Astrocyte (in vitro differentiated cells and primary cell): ENCODE data around the gene POLG2. TPM values are rescaled to one million over a fixed set of nuclear protein-coding genes. Genes with fewer than 3 reads are reported as not detected.

Experiments used
- DNase-seq: peaks from one replicate; pipeline ENCODE4 v3.0.0-alpha.2; 2010; ENCODE audit warnings: low read depth
- FAIRE-seq: peaks from 2 replicates; lab custom pipeline; 2011; peaks lifted over from hg19 to GRCh38; lab: Jason Lieb, UNC
- H2AFZ ChIP-seq: 2 replicates; pipeline ENCODE4 v1.6.0; 2012; ENCODE audit warnings: low read depth, low read length, inconsistent platforms
- H3K27ac ChIP-seq: 2 replicates; pipeline ENCODE4 v1.5.1; 2011; ENCODE audit warnings: low read depth, low read length, inconsistent platforms
- H3K27me3 ChIP-seq: 2 replicates; pipeline ENCODE4 v1.6.0; 2011; ENCODE audit warnings: low read length, inconsistent platforms; ENCODE audit not compliant: insufficient read depth
- H3K36me3 ChIP-seq: 2 replicates; pipeline ENCODE4 v1.5.1; 2011; ENCODE audit warnings: low read length, inconsistent platforms; ENCODE audit not compliant: insufficient read depth
- H3K4me1 ChIP-seq: 2 replicates; pipeline ENCODE4 v1.5.1; 2011; ENCODE audit warnings: low read length, inconsistent platforms; ENCODE audit not compliant: insufficient read depth
- H3K4me2 ChIP-seq: 2 replicates; pipeline ENCODE4 v1.6.0; 2012; ENCODE audit warnings: low read length, inconsistent platforms
- H3K4me3 ChIP-seq: 2 replicates; pipeline ENCODE4 v1.5.1; 2011; ENCODE audit warnings: low read depth, mild to moderate bottlenecking, low read length, inconsistent platforms; ENCODE audit not compliant: insufficient read depth
- H3K79me2 ChIP-seq: 2 replicates; pipeline ENCODE4 v1.6.0; 2012; ENCODE audit warnings: mild to moderate bottlenecking, low read length, inconsistent platforms; ENCODE audit not compliant: insufficient read depth
- H3K9ac ChIP-seq: 2 replicates; pipeline ENCODE4 v1.6.0; 2012; ENCODE audit warnings: mild to moderate bottlenecking, low read length, inconsistent platforms
- H3K9me3 ChIP-seq: 2 replicates; pipeline ENCODE4 v1.5.1; 2012; ENCODE audit warnings: low read depth, mild to moderate bottlenecking, low read length, inconsistent platforms; ENCODE audit not compliant: insufficient read depth
- H4K20me1 ChIP-seq: 2 replicates; pipeline ENCODE4 v1.6.0; 2012; ENCODE audit warnings: low read length, inconsistent platforms; ENCODE audit not compliant: insufficient read depth
- H3K27ac Mint-ChIP-seq: one replicate; pipeline ENCODE4 v1.8.0; 2021; ENCODE audit warnings: mild to moderate bottlenecking, mixed read lengths; ENCODE audit not compliant: unreplicated experiment
- H3K27me3 Mint-ChIP-seq: one replicate; pipeline ENCODE4 v1.8.0; 2021; ENCODE audit warnings: low read depth, mixed read lengths; ENCODE audit not compliant: unreplicated experiment
- H3K36me3 Mint-ChIP-seq: one replicate; pipeline ENCODE4 v1.8.0; 2021; ENCODE audit warnings: low read depth, mixed read lengths; ENCODE audit not compliant: unreplicated experiment
- H3K4me1 Mint-ChIP-seq: one replicate; pipeline ENCODE4 v1.8.0; 2021; ENCODE audit warnings: low read depth, mixed read lengths; ENCODE audit not compliant: unreplicated experiment
- H3K4me3 Mint-ChIP-seq: one replicate; pipeline ENCODE4 v1.8.0; 2021; ENCODE audit warnings: mild to moderate bottlenecking, moderate library complexity, mixed read lengths; ENCODE audit not compliant: unreplicated experiment
- H3K9me3 Mint-ChIP-seq: one replicate; pipeline ENCODE4 v1.8.0; 2021; ENCODE audit warnings: mild to moderate bottlenecking, mixed read lengths; ENCODE audit not compliant: unreplicated experiment
- CTCF ChIP-seq: IDR thresholded peaks from 2 replicates; pipeline ENCODE4 v1.5.1; 2011; ENCODE audit warnings: low read depth, mild to moderate bottlenecking, inconsistent platforms, low read length, moderate library complexity; ENCODE audit not compliant: insufficient read depth
- EZH2 ChIP-seq: IDR thresholded peaks from 2 replicates; pipeline ENCODE4 v1.6.1; 2012; ENCODE audit warnings: mild to moderate bottlenecking, low read length, inconsistent platforms; ENCODE audit not compliant: insufficient read depth
- total RNA-seq: library from RNA; stranded (reverse); gene quantifications from 2 replicates; pipeline ENCODE4 v1.2.1, GENCODE V29; 2021

POLG2 gene
- total RNA-seq, 1 donor from 2014 or later = 16.2 TPM

GRCh38 chr17:64519601-64520000 lies 22.7 kb upstream of the POLG2 start:
- Mint-ChIP-seq H3K27me3 (no peaks in the 10 kb centered on the region), H3K36me3 (peaks cover 13% of the 10 kb centered on the region), H3K9me3 (no peaks in the 10 kb centered on the region), H3K4me1 (peaks cover 6% of the 10 kb centered on the region), H3K27ac (no peak overlapping the region), H3K4me3 (no peak overlapping the region)
- Histone ChIP-seq H3K27ac (no peak overlapping the region), H3K27me3 (no peaks in the 10 kb centered on the region), H2AFZ (no peak overlapping the region), H3K36me3 (peaks cover 45% of the 10 kb centered on the region), H3K79me2 (peaks cover 15% of the 10 kb centered on the region), H3K4me1 (no peaks in the 10 kb centered on the region), H3K9me3 (no peaks in the 10 kb centered on the region), H4K20me1 (peaks cover 32% of the 10 kb centered on the region), H3K4me2 (no peak overlapping the region), H3K4me3 (no peak overlapping the region), H3K9ac (no peak overlapping the region)
- TF ChIP-seq CTCF (no peak), EZH2 (no peak)
- FAIRE-seq (no peak), DNase-seq (no peak)

GRCh38 chr17:64515829-64516228 lies 19.0 kb upstream of the POLG2 start:
- no peaks in the 10 kb centered on the region for H3K9me3 ChIP-seq
- Mint-ChIP-seq H3K9me3 (no peaks in the 10 kb centered on the region), H3K36me3 (peaks cover 13% of the 10 kb centered on the region), H3K27ac (no peak overlapping the region), H3K4me1 (peaks cover 2% of the 10 kb centered on the region), H3K4me3 (no peak overlapping the region), H3K27me3 (no peaks in the 10 kb centered on the region)
- peaks cover 43% of the 10 kb centered on the region for H3K36me3 ChIP-seq
- H3K9ac ChIP-seq = no peak overlapping the region
- no peak overlapping the region for H3K4me3 ChIP-seq
- H4K20me1 ChIP-seq = peaks cover 32% of the 10 kb centered on the region
- H3K27ac ChIP-seq = no peak overlapping the region
- H3K79me2 ChIP-seq = peaks cover 21% of the 10 kb centered on the region
- FAIRE-seq (no peak), DNase-seq (no peak)
- no peak overlapping the region for H3K4me2 ChIP-seq
- TF ChIP-seq CTCF (no peak), EZH2 (no peak)
- H3K4me1 ChIP-seq = no peaks in the 10 kb centered on the region
- H3K27me3 ChIP-seq = no peaks in the 10 kb centered on the region
- H2AFZ ChIP-seq = no peak overlapping the region

GRCh38 chr17:64515419-64515818 lies 18.6 kb upstream of the POLG2 start:
- TF ChIP-seq EZH2 (no peak), CTCF (no peak)
- DNase-seq (no peak), FAIRE-seq (no peak)
- H2AFZ ChIP-seq = no peak overlapping the region
- H3K36me3 Mint-ChIP-seq = peaks cover 13% of the 10 kb centered on the region
- no peaks in the 10 kb centered on the region for H3K27me3 ChIP-seq
- peaks cover 24% of the 10 kb centered on the region for H3K79me2 ChIP-seq
- H3K36me3 ChIP-seq = peaks cover 39% of the 10 kb centered on the region
- no peak overlapping the region for H3K27ac ChIP-seq
- H3K27ac Mint-ChIP-seq = no peak overlapping the region
- no peak overlapping the region for H3K4me3 Mint-ChIP-seq
- H3K27me3 Mint-ChIP-seq = no peaks in the 10 kb centered on the region
- H3K4me1 Mint-ChIP-seq = peaks cover 2% of the 10 kb centered on the region
- H3K9ac ChIP-seq = no peak overlapping the region
- H3K9me3 ChIP-seq = no peaks in the 10 kb centered on the region
- no peaks in the 10 kb centered on the region for H3K9me3 Mint-ChIP-seq
- H3K4me1 ChIP-seq = no peaks in the 10 kb centered on the region
- H4K20me1 ChIP-seq = peaks cover 32% of the 10 kb centered on the region
- no peak overlapping the region for H3K4me2 ChIP-seq
- H3K4me3 ChIP-seq = no peak overlapping the region
